Measurements from ENCODE around the gene KCNJ5. TPM values are rescaled to one million over a fixed set of nuclear protein-coding genes. Genes with fewer than 3 reads are reported as not detected.

KCNJ5 gene
- 0.29 and 0.36 TPM in 2 replicates for total RNA-seq

GRCh38 chr11:128890543-128891368 is at the start of gene KCNJ5:
Gene KCNJ5 (plus strand): TSS chr11:128891356. CDS start chr11:128911274, 19,918 bp downstream.
- Histone ChIP-seq H3K9me3 (ENCODE audit: low read depth, low read length) (no peaks in the 10 kb centered on the region), H3K4me2 (ENCODE audit: insufficient read depth, low read length) (peak within 1 kb of the TSS; percentile 87), H4K20me1 (ENCODE audit: insufficient read depth, low read length) (no peaks in the 10 kb centered on the region), H2AFZ (ENCODE audit: low read length) (peak within 1 kb of the TSS; percentile 68), H3K27me3 (ENCODE audit: insufficient read depth, low read length) (peaks cover 38% of the 10 kb centered on the region), H3K4me1 (ENCODE audit: insufficient read depth, low read length) (peaks cover 7% of the 10 kb centered on the region), H3K27ac (ENCODE audit: low read depth, low read length) (no peak within 1 kb of the TSS), H3K4me3 (ENCODE audit: insufficient read depth, low read length) (peak within 1 kb of the TSS; percentile 69), H3K79me2 (ENCODE audit: insufficient read depth, low read length) (no peaks in the 10 kb centered on the region), H3K36me3 (ENCODE audit: insufficient read depth, low read length) (no peaks in the 10 kb centered on the region)
- peak; percentile 91 for DNase-seq (ENCODE audit: insufficient read length, low spot score, missing footprints)
- TF ChIP-seq, protein P1, sequence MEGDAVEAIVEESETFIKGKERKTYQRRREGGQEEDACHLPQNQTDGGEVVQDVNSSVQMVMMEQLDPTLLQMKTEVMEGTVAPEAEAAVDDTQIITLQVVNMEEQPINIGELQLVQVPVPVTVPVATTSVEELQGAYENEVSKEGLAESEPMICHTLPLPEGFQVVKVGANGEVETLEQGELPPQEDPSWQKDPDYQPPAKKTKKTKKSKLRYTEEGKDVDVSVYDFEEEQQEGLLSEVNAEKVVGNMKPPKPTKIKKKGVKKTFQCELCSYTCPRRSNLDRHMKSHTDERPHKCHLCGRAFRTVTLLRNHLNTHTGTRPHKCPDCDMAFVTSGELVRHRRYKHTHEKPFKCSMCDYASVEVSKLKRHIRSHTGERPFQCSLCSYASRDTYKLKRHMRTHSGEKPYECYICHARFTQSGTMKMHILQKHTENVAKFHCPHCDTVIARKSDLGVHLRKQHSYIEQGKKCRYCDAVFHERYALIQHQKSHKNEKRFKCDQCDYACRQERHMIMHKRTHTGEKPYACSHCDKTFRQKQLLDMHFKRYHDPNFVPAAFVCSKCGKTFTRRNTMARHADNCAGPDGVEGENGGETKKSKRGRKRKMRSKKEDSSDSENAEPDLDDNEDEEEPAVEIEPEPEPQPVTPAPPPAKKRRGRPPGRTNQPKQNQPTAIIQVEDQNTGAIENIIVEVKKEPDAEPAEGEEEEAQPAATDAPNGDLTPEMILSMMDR (IDR thresholded peaks at IDR 0.05; ENCODE audit: extremely low read depth, low read depth, low read length): no peak

DNA sequence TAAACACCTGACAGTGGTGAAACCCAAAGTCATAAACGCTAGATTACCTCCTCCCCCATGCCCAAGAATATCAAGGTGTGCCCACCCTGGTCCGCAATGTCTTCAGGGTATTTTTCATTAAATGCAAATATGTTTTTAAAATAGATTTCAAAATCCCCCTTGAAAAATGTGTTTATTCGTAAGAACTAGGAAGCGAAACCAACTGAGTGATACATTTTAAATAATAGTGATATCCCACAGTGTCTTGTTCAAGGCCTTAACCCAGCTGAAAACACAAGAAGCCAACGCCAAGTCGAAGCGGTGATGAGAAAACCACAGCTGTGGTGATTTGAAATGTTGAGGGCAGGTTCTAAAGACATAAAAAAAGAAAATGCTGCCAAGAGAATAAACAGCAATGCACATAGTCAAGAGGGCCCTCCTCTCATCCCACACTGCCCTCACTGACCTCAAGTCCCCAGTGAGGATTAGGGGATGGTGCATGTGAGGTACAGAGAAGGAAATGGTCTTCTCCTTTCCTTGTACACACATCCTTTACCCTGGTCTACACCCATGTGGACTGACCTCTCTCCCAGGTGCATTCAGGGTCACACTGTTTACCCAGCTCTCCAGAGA is 49.6 kb upstream of the KCNJ5 start:
- no peak overlapping the region for H3K4me3 ChIP-seq (ENCODE audit: insufficient read depth, low read length)

DNA sequence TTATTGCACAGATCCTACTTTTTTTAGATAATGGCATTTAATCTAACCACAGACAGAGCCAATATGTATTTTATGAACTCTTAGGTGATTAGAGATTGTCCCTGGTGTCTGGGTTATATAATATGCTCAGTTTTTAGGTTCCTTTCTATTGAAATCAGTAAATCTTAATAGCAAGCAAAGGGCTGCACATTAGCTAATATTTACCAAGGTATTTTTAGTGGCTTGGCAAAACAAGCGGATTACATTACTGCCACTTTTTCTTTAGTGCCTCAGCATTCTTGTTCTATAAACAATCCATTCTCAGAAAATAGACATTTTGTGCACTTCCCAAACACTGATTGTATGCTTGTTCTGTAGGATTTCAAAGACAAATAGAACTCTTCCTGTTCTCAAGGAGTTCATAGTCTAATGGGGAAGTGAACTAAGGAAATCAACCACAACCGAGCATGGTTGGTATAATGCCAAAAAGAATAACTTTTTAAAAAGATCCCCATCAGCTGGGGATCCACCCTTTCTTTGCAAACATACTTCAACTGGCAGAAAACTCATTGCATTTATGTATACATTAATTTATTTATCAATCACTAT is 47.9 kb upstream of the KCNJ5 start:
- no peak overlapping the region for H2AFZ ChIP-seq (ENCODE audit: low read length)
- no peak overlapping the region for H3K4me2 ChIP-seq (ENCODE audit: insufficient read depth, low read length)
- no peaks in the 10 kb centered on the region for H3K4me1 ChIP-seq (ENCODE audit: insufficient read depth, low read length)
- no peaks in the 10 kb centered on the region for H3K79me2 ChIP-seq (ENCODE audit: insufficient read depth, low read length)
- H3K9me3 ChIP-seq (ENCODE audit: low read depth, low read length): no peaks in the 10 kb centered on the region
- H4K20me1 ChIP-seq (ENCODE audit: insufficient read depth, low read length): no peaks in the 10 kb centered on the region
- H3K4me3 ChIP-seq (ENCODE audit: insufficient read depth, low read length): no peak overlapping the region
- DNase-seq (ENCODE audit: insufficient read length, low spot score, missing footprints): no peak
- no peak overlapping the region for H3K27ac ChIP-seq (ENCODE audit: low read depth, low read length)
- no peaks in the 10 kb centered on the region for H3K36me3 ChIP-seq (ENCODE audit: insufficient read depth, low read length)
- TF ChIP-seq, protein P1 (IDR thresholded peaks at IDR 0.05; ENCODE audit: extremely low read depth, low read depth, low read length): no peak
- H3K27me3 ChIP-seq (ENCODE audit: insufficient read depth, low read length): peaks cover 34% of the 10 kb centered on the region

More for the DNA sequence above, 49.6 kb upstream of the KCNJ5 start:
- no peak overlapping the region for H2AFZ ChIP-seq (ENCODE audit: low read length)
- no peak overlapping the region for H3K27ac ChIP-seq (ENCODE audit: low read depth, low read length)
- TF ChIP-seq, protein P1 (IDR thresholded peaks at IDR 0.05; ENCODE audit: extremely low read depth, low read depth, low read length): no peak
- no peak overlapping the region for H3K4me2 ChIP-seq (ENCODE audit: insufficient read depth, low read length)
- no peaks in the 10 kb centered on the region for H3K79me2 ChIP-seq (ENCODE audit: insufficient read depth, low read length)
- peaks cover 34% of the 10 kb centered on the region for H3K27me3 ChIP-seq (ENCODE audit: insufficient read depth, low read length)
- no peaks in the 10 kb centered on the region for H4K20me1 ChIP-seq (ENCODE audit: insufficient read depth, low read length)
- H3K36me3 ChIP-seq (ENCODE audit: insufficient read depth, low read length): no peaks in the 10 kb centered on the region
- DNase-seq (ENCODE audit: insufficient read length, low spot score, missing footprints): no peak
- no peaks in the 10 kb centered on the region for H3K9me3 ChIP-seq (ENCODE audit: low read depth, low read length)
- no peaks in the 10 kb centered on the region for H3K4me1 ChIP-seq (ENCODE audit: insufficient read depth, low read length)

- no peak overlapping the region for H3K4me2 ChIP-seq (ENCODE audit: insufficient read depth, low read length)
- H3K4me3 ChIP-seq (ENCODE audit: insufficient read depth, low read length): no peak overlapping the region
- H4K20me1 ChIP-seq (ENCODE audit: insufficient read depth, low read length): no peaks in the 10 kb centered on the region
- TF ChIP-seq, protein P1 (IDR thresholded peaks at IDR 0.05; ENCODE audit: extremely low read depth, low read depth, low read length): no peak
- H2AFZ ChIP-seq (ENCODE audit: low read length): no peak overlapping the region
- H3K27ac ChIP-seq (ENCODE audit: low read depth, low read length): no peak overlapping the region
- no peak for DNase-seq (ENCODE audit: insufficient read length, low spot score, missing footprints)
- no peaks in the 10 kb centered on the region for H3K79me2 ChIP-seq (ENCODE audit: insufficient read depth, low read length)
- no peaks in the 10 kb centered on the region for H3K36me3 ChIP-seq (ENCODE audit: insufficient read depth, low read length)
- H3K4me1 ChIP-seq (ENCODE audit: insufficient read depth, low read length): no peaks in the 10 kb centered on the region
- H3K27me3 ChIP-seq (ENCODE audit: insufficient read depth, low read length): peaks cover 34% of the 10 kb centered on the region
- no peaks in the 10 kb centered on the region for H3K9me3 ChIP-seq (ENCODE audit: low read depth, low read length)
These were observed 45.8 kb upstream of the KCNJ5 start for GRCh38 chr11:128845334-128845780.
